ENCODE measurements around the gene MORN5. TPM values are rescaled to one million over a fixed set of nuclear protein-coding genes. Genes with fewer than 3 reads are reported as not detected.
A peak's percentile ranks its signal among the peaks of the same experiment; 100 is the strongest.

The MORN5 gene
- total RNA-seq, 8 experiments from 2014 or later, result 0.54 to 43.3 (median 1.2) TPM; not detected in 3

- no peak for ATAC-seq (replicated peaks in 6 of 8)
- no peak overlapping the region for H3K27ac ChIP-seq
- in situ Hi-C loops (cut with MboI; ENCODE audit: low pct_unique_long_range_greater_than_20kb in 2 of 9, low sequenced_read_pairs in 9 of 9, unreplicated experiment in 9 of 9), result no loop called here
- peaks cover 5 to 6% of the 10 kb centered on the region in 2 donors for H3K4me1 ChIP-seq (replicated peaks in 1 of 2)
- 7 to 77% (median 20%) methylated on average over 1 to 27 of the region's 51 CpGs; no CpG with 5 or more reads in 3 of the 10 experiments for WGBS, 10 experiments
- no peak overlapping the region for H3K4me3 ChIP-seq
These were observed 65.8 kb downstream of the MORN5 start for GRCh38 chr9:122225312-122226141.

DNA sequence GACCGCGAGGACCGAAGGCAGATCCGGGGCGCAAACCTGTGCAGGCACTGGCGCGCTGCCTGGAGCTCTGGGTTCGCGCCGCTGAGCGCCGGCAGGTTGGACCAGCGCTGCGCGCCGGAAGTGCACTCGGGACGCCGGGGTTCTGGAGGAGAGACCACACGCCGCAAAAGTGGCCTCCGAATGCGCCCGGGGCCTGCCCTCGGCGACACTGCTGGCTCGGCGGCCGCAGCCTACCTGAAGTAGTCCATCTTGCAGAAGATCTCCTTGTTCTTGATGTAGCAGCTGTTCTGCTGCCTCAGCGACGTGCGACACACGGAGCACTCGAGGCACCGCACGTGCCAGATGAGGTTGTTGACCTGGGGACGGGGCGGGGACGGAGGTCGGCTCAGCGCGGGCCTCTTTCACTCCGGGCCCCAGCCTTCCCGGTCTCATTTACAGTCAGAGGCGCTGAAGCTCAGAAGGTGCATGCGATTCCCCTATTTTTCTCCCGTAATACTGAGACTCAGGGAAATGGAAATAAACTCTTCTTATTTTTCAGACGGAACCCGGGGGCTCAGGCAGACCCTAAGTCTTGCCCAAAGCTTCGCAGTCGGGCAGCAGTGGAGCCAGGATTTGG is 66.5 kb downstream of the MORN5 start:
- WGBS, 10 experiments, result 0 to 100% (median 3%) methylated on average over 1 to 16 of the region's 51 CpGs; no CpG with 5 or more reads in 1 of the 10 experiments
- H3K27ac ChIP-seq, result no peak overlapping the region
- H3K4me1 ChIP-seq (replicated peaks in 1 of 2), result peaks cover 5 to 6% of the 10 kb centered on the region in 2 donors
- H3K4me3 ChIP-seq, result no peak overlapping the region
- ATAC-seq (replicated peaks in 6 of 8), result no peak
- in situ Hi-C loops (cut with MboI; ENCODE audit: low pct_unique_long_range_greater_than_20kb in 2 of 9, low sequenced_read_pairs in 9 of 9, unreplicated experiment in 9 of 9), result no loop called here

DNA sequence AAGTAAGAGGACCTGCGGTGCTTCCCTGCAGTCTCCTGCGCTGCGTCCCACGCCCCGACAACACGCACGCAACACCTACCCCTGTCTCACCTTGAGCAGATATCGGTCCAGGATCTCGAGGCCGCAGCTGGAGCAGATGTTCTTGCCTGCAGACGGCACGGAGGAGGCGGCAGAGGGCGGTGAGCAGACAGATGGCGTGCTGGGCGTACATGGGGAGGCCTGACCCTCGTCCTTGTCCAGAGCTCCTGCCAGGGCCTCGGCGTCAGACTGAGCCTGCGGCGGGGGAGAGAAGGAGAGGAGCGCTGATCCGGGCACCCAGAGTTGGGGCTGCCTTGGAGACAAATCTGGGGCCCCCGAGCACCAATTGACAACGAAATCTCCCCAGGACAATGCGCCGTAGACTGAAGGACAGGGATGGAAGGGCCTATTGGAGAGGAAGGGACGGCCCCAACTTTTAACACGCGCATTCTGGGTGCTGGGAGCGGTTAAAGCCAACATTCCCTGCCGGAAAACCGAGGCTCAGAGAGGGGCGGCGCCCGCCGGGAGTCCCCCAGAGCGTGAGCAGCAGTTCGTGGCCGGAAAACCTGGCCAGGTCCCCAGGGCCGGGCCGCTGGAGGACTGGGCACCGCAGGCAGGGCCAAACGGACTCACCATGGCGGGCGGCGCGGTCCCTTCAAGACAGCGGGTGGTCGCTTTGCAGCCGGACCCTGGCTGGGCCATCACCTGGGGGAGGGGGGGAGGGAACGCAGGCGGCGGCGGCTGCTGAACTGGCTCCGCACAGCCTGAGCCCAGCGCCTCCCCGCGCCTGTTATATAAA is 67.3 kb downstream of the MORN5 start:
- WGBS, 10 experiments, result 0 to 86% (median 0%) methylated on average over 1 to 14 of the region's 59 CpGs; no CpG with 5 or more reads in 5 of the 10 experiments
- in situ Hi-C loops (cut with MboI; ENCODE audit: low pct_unique_long_range_greater_than_20kb in 2 of 9, low sequenced_read_pairs in 9 of 9, unreplicated experiment in 9 of 9), result no loop called here
- ATAC-seq (replicated peaks in 6 of 8), result no peak

GRCh38 chr9:122227575-122227900 is 67.8 kb downstream of the MORN5 start:
- ATAC-seq (replicated peaks in 6 of 8), result no peak
- no peak overlapping the region for H3K27ac ChIP-seq
- WGBS, 10 experiments, result 0 to 40% (median 0%) methylated on average over 1 to 7 of the region's 10 CpGs; no CpG with 5 or more reads in 1 of the 10 experiments
- H3K4me3 ChIP-seq, result no peak overlapping the region
- peaks cover 5 to 6% of the 10 kb centered on the region in 2 donors for H3K4me1 ChIP-seq (replicated peaks in 1 of 2)
- in situ Hi-C loops (cut with MboI; ENCODE audit: low pct_unique_long_range_greater_than_20kb in 2 of 9, low sequenced_read_pairs in 9 of 9, unreplicated experiment in 9 of 9), result no loop called here

More for the DNA sequence above, 67.3 kb downstream of the MORN5 start:
- no peak overlapping the region for H3K4me3 ChIP-seq
- H3K4me1 ChIP-seq (replicated peaks in 1 of 2), result peaks cover 5 to 6% of the 10 kb centered on the region in 2 donors
- H3K27ac ChIP-seq, result no peak overlapping the region

DNA sequence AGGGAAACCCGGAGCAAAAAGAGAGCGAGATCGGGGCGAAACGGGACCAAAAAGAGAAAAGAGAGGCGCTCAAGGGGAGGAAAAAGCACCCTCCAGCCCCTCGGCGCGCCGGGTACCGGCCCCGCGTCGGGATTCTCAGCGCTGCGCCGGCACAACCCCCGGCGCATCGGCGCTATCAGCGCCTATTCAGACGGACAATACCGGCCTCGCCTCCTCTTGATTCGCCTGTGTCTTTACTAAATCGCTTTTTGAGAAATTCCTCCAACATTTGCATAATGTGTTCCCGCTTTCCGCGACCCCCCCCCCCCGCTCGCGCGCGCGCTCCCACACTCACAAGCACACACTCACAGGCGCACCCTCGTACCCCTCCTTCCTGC is 68.5 kb downstream of the MORN5 start:
- in situ Hi-C loops (cut with MboI; ENCODE audit: low pct_unique_long_range_greater_than_20kb in 2 of 9, low sequenced_read_pairs in 9 of 9, unreplicated experiment in 9 of 9), result no loop called here
- 0% methylated on average over 2 to 12 of the region's 38 CpGs; no CpG with 5 or more reads in 5 of the 10 experiments for WGBS, 10 experiments
- peak in 7 of 8 experiments; percentile 3 to 70 (median 8) for ATAC-seq (replicated peaks in 6 of 8)
- Histone ChIP-seq H3K27ac (no peak overlapping the region), H3K4me1 (replicated peaks in 1 of 2) (peaks cover 5 to 6% of the 10 kb centered on the region in 2 donors), H3K4me3 (peak overlapping the region in 4 of 5 donors; percentile 6 to 30 (median 22))

- H3K27ac ChIP-seq, result no peak within 1 kb of the TSS
- ATAC-seq (replicated peaks in 6 of 8), result peak; percentile 60 to 93 (median 90)
- peaks cover 5 to 6% of the 10 kb centered on the region in 2 donors for H3K4me1 ChIP-seq (replicated peaks in 1 of 2)
- in situ Hi-C loops (cut with MboI; ENCODE audit: low pct_unique_long_range_greater_than_20kb in 2 of 9, low sequenced_read_pairs in 9 of 9, unreplicated experiment in 9 of 9), result no loop called here
- 0 to 25% (median 0%) methylated on average over 1 to 5 of the region's 70 CpGs; no CpG with 5 or more reads in 7 of the 10 experiments for WGBS, 10 experiments
- H3K4me3 ChIP-seq, result peak within 1 kb of the TSS in 4 of 5 donors; percentile 6 to 30 (median 22)
These were observed 69.1 kb downstream of the MORN5 start, which contains the start of gene LHX6 for GRCh38 chr9:122228568-122229484. Gene LHX6 (minus strand): TSS chr9:122228957. CDS start chr9:122228740, 217 bp downstream.

DNA sequence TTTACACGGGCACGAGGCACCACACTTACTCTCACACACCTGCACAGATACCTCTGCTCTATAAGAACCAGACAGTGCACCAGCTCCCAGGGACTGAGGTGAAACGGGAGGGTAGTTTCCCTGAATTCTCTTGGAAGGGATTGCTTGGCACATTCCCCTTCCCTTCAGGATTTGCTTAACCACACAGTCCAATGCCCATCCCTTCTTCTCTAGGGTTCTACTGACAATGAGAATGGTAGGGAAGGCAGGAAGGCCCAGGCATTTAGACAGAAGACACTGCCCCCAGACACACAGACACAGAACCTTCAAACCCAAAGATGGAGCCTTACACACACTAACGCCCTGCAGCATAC is 69.8 kb downstream of the MORN5 start:
- peak in 3 of 8 experiments; percentile 3 to 9 (median 3) for ATAC-seq (replicated peaks in 6 of 8)
- peaks cover 5 to 6% of the 10 kb centered on the region in 2 donors for H3K4me1 ChIP-seq (replicated peaks in 1 of 2)
- in situ Hi-C loops (cut with MboI; ENCODE audit: low pct_unique_long_range_greater_than_20kb in 2 of 9, low sequenced_read_pairs in 9 of 9, unreplicated experiment in 9 of 9), result no loop called here
- H3K4me3 ChIP-seq, result no peak overlapping the region
- WGBS, 10 experiments, result 0 to 57% (median 29%) methylated on average over 1 to 2 of the region's 4 CpGs; no CpG with 5 or more reads in 6 of the 10 experiments
- H3K27ac ChIP-seq, result no peak overlapping the region

- no peak for ATAC-seq (replicated peaks in 6 of 8)
- in situ Hi-C loops (cut with MboI; ENCODE audit: low pct_unique_long_range_greater_than_20kb in 2 of 9, low sequenced_read_pairs in 9 of 9, unreplicated experiment in 9 of 9), result no loop called here
- WGBS, 10 experiments, result 0 to 92% (median 47%) methylated on average over 2 to 6 of the region's 6 CpGs; no CpG with 5 or more reads in 1 of the 10 experiments
- Histone ChIP-seq H3K4me1 (replicated peaks in 1 of 2) (peaks cover 0 to 4% of the 10 kb centered on the region in 2 donors), H3K4me3 (no peak overlapping the region), H3K27ac (no peak overlapping the region)
These were observed 73.1 kb downstream of the MORN5 start for GRCh38 chr9:122232796-122233306.

- in situ Hi-C loops (cut with MboI; ENCODE audit: low pct_unique_long_range_greater_than_20kb in 2 of 9, low sequenced_read_pairs in 9 of 9, unreplicated experiment in 9 of 9), result no loop called here
These were observed 74.5 kb downstream of the MORN5 start for GRCh38 chr9:122234022-122234748.

GRCh38 chr9:122236681-122237080 is 77.0 kb downstream of the MORN5 start:
- H3K4me1 ChIP-seq (replicated peaks in 1 of 2), result no peaks in the 10 kb centered on the region
- H3K4me3 ChIP-seq, result no peak overlapping the region
- in situ Hi-C loops (cut with MboI; ENCODE audit: low pct_unique_long_range_greater_than_20kb in 2 of 9, low sequenced_read_pairs in 9 of 9, unreplicated experiment in 9 of 9), result no loop called here
- ATAC-seq (replicated peaks in 6 of 8), result peak in 2 of 8 experiments; percentile 56 to 82
- no peak overlapping the region for H3K27ac ChIP-seq
- WGBS, 10 experiments, result 57 to 98% (median 79%) methylated on average over 1 to 9 of the region's 10 CpGs; no CpG with 5 or more reads in 1 of the 10 experiments

More at GRCh38 chr9:122234022-122234748, 74.5 kb downstream of the MORN5 start:
- no peak for ATAC-seq (replicated peaks in 6 of 8)
- Histone ChIP-seq H3K4me3 (no peak overlapping the region), H3K27ac (no peak overlapping the region), H3K4me1 (replicated peaks in 1 of 2) (no peaks in the 10 kb centered on the region)
- 59 to 80% (median 71%) methylated on average over 1 to 6 of the region's 7 CpGs; no CpG with 5 or more reads in 1 of the 10 experiments for WGBS, 10 experiments

DNA sequence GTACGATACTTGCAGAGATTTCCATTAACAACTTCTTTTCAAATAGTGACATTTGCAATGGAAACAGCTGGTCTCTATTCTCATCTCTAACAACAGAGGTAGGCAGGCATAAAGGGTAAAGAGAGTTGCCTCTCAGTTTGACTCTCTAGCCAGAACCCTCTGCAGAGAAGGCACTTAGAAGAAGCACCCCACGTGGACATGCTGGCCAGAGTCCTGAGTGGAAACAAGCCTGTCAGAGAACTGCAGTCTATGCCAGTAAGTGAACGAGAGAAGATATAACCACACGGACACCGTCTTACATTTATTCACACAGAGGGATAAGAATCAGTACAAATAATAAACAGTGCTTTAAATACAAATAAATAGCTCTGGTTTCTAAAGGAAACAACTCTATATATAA is 80.0 kb downstream of the MORN5 start:
- 52 to 100% (median 72%) methylated on average over 2 to 5 of the region's 5 CpGs; no CpG with 5 or more reads in 2 of the 10 experiments for WGBS, 10 experiments
- in situ Hi-C loops (cut with MboI; ENCODE audit: low pct_unique_long_range_greater_than_20kb in 2 of 9, low sequenced_read_pairs in 9 of 9, unreplicated experiment in 9 of 9), result no loop called here
- H3K4me3 ChIP-seq, result no peak overlapping the region
- no peak overlapping the region for H3K27ac ChIP-seq
- no peaks in the 10 kb centered on the region for H3K4me1 ChIP-seq (replicated peaks in 1 of 2)
- ATAC-seq (replicated peaks in 6 of 8), result no peak

All from motor neuron (in vitro differentiated cells).